Measurements from ENCODE around the gene RNASEH2A. TPM values are rescaled to one million over a fixed set of nuclear protein-coding genes. Genes with fewer than 3 reads are reported as not detected.

Gene RNASEH2A
- total RNA-seq, 1 donor from 2014 or later, result 10.5 TPM

- Mint-ChIP-seq H3K27me3 (ENCODE audit: low read depth, unreplicated experiment) (no peaks in the 10 kb centered on the region), H3K4me3 (ENCODE audit: unreplicated experiment) (peak overlapping the region; percentile 85), H3K27ac (ENCODE audit: unreplicated experiment) (peak overlapping the region; percentile 96), H3K9me3 (ENCODE audit: unreplicated experiment) (no peaks in the 10 kb centered on the region), H3K36me3 (ENCODE audit: low read depth, unreplicated experiment) (no peaks in the 10 kb centered on the region), H3K4me1 (ENCODE audit: low read depth, unreplicated experiment) (peaks cover 23% of the 10 kb centered on the region)
- Histone ChIP-seq H3K4me3 (ENCODE audit: insufficient read depth, low read depth, low read length) (peak overlapping the region; percentile 51), H4K20me1 (ENCODE audit: insufficient read depth, low read length) (peaks cover 19% of the 10 kb centered on the region), H3K79me2 (ENCODE audit: insufficient read depth, low read length) (peaks cover 21% of the 10 kb centered on the region), H3K9me3 (ENCODE audit: insufficient read depth, low read depth, low read length) (no peaks in the 10 kb centered on the region), H3K36me3 (ENCODE audit: insufficient read depth, low read length) (no peaks in the 10 kb centered on the region), H3K9ac (ENCODE audit: low read length) (peak overlapping the region; percentile 94), H2AFZ (ENCODE audit: low read depth, low read length) (peak overlapping the region; percentile 58), H3K27ac (ENCODE audit: low read depth, low read length) (peak overlapping the region; percentile 54), H3K4me1 (ENCODE audit: insufficient read depth, low read length) (peaks cover 36% of the 10 kb centered on the region), H3K27me3 (ENCODE audit: insufficient read depth, low read length) (no peaks in the 10 kb centered on the region), H3K4me2 (ENCODE audit: low read length) (peak overlapping the region; percentile 91)
- FAIRE-seq (no peak), DNase-seq (ENCODE audit: low read depth) (no peak)
- TF ChIP-seq EZH2 (IDR thresholded peaks at IDR 0.05; ENCODE audit: insufficient read depth, low read length), result no peak
- no peak for TF ChIP-seq CTCF (IDR thresholded peaks at IDR 0.05; ENCODE audit: insufficient read depth, low read depth, low read length)
Observed at GRCh38 chr19:12790628-12791344, 15.6 kb upstream of the RNASEH2A start.

- Histone ChIP-seq H3K9ac (ENCODE audit: low read length) (peak within 1 kb of the TSS; percentile 94), H2AFZ (ENCODE audit: low read depth, low read length) (peak within 1 kb of the TSS; percentile 58), H3K4me3 (ENCODE audit: insufficient read depth, low read depth, low read length) (peak within 1 kb of the TSS; percentile 92), H3K4me2 (ENCODE audit: low read length) (peak within 1 kb of the TSS; percentile 91), H3K36me3 (ENCODE audit: insufficient read depth, low read length) (no peaks in the 10 kb centered on the region), H3K9me3 (ENCODE audit: insufficient read depth, low read depth, low read length) (no peaks in the 10 kb centered on the region), H3K79me2 (ENCODE audit: insufficient read depth, low read length) (peaks cover 21% of the 10 kb centered on the region), H4K20me1 (ENCODE audit: insufficient read depth, low read length) (peaks cover 19% of the 10 kb centered on the region), H3K4me1 (ENCODE audit: insufficient read depth, low read length) (peaks cover 38% of the 10 kb centered on the region), H3K27ac (ENCODE audit: low read depth, low read length) (peak within 1 kb of the TSS; percentile 90), H3K27me3 (ENCODE audit: insufficient read depth, low read length) (no peaks in the 10 kb centered on the region)
- TF ChIP-seq EZH2 (IDR thresholded peaks at IDR 0.05; ENCODE audit: insufficient read depth, low read length) (no peak), CTCF (IDR thresholded peaks at IDR 0.05; ENCODE audit: insufficient read depth, low read depth, low read length) (no peak)
- H3K9me3 Mint-ChIP-seq (ENCODE audit: unreplicated experiment), result no peaks in the 10 kb centered on the region
- H3K27ac Mint-ChIP-seq (ENCODE audit: unreplicated experiment), result peak within 1 kb of the TSS; percentile 96
- peak; percentile 88 for DNase-seq (ENCODE audit: low read depth)
- H3K27me3 Mint-ChIP-seq (ENCODE audit: low read depth, unreplicated experiment), result no peaks in the 10 kb centered on the region
- peak within 1 kb of the TSS; percentile 93 for H3K4me3 Mint-ChIP-seq (ENCODE audit: unreplicated experiment)
- no peaks in the 10 kb centered on the region for H3K36me3 Mint-ChIP-seq (ENCODE audit: low read depth, unreplicated experiment)
- FAIRE-seq, result no peak
- H3K4me1 Mint-ChIP-seq (ENCODE audit: low read depth, unreplicated experiment), result peaks cover 30% of the 10 kb centered on the region
Observed at GRCh38 chr19:12791345-12792050, 14.9 kb upstream of the RNASEH2A start, which contains the start of gene JUNB. TSS of gene JUNB (plus strand) at chr19:12791486. CDS start at chr19:12791772, 286 bp downstream.

Data from astrocyte (in vitro differentiated cells and primary cell).